Right lobe of liver (tissue), 6 donors: ENCODE results near the gene TEX19. TPM values are rescaled to one million over a fixed set of nuclear protein-coding genes. Genes with fewer than 3 reads are reported as not detected.
A peak's percentile ranks its signal among the peaks of the same experiment; 100 is the strongest.

ENCODE experiments used
- ATAC-seq, 4 donors: fragments of 200-7000 bp; cut with Tn5 transposase; one replicate each; pipeline ENCODE4 v1.9.1; 2020; ENCODE audit warnings: mild to moderate bottlenecking in 4 of 4, moderate library complexity in 4 of 4
- DNase-seq, 3 donors: peaks; one replicate each; pipeline ENCODE4 v3.0.0-alpha.2; 2020
- H3K27ac ChIP-seq, 3 donors: fragments of 200-600 bp; one replicate each; pipeline ENCODE4 v1.8.0; 2022
- H3K27me3 ChIP-seq, 2 donors: fragments of 200-600 bp; one replicate each; pipeline ENCODE4 v1.8.0; 2022
- H3K36me3 ChIP-seq, 4 donors: fragments of 200-600 bp; sonication (generic) in 1 of 4; one replicate each; pipeline versions ENCODE4 v1.5.1 to v1.8.0; 2017 to 2022; ENCODE audit warnings: control low read depth in 1 of 4
- H3K4me1 ChIP-seq, 4 donors: fragments of 200-600 bp; sonication (generic) in 1 of 4; one replicate each; pipeline versions ENCODE4 v1.5.1 to v1.8.0; 2017 to 2022; ENCODE audit warnings: control low read depth in 1 of 4
- H3K4me3 ChIP-seq, 3 donors: fragments of 200-600 bp; one replicate each; pipeline ENCODE4 v1.8.0; 2022
- H3K9me3 ChIP-seq, 4 donors: fragments of 200-600 bp; sonication (generic) in 1 of 4; one replicate each; pipeline versions ENCODE4 v1.5.1 to v1.8.0; 2017 to 2022; ENCODE audit warnings: control low read depth in 1 of 4
- CTCF ChIP-seq, 4 donors: fragments of 200-600 bp in 3 of 4; fragments of 450-650 bp in 1 of 4; IDR thresholded peaks; one replicate each; pipeline versions ENCODE4 v1.5.1 to v1.8.0; 2016 to 2022; ENCODE audit warnings: antibody characterized with exemption in 4 of 4, mild to moderate bottlenecking in 2 of 4
- POLR2A ChIP-seq: fragments of 450-650 bp; IDR thresholded peaks from one replicate; pipeline ENCODE4 v1.6.1; 2017; ENCODE audit warnings: antibody characterized with exemption, mild to moderate bottlenecking
- WGBS: methylation state at CpG from one replicate; pipeline ENCODE4 v1.1.6; 2018; ENCODE audit warnings: low coverage, low lambda C conversion rate; ENCODE audit not compliant: insufficient coverage; ENCODE audit errors: missing lambda C conversion rate; 5-methylcytosine and 5-hydroxymethylcytosine counted together
- intact Hi-C, 2 donors: fragments of 100-400 bp; cut with DNase I; formaldehyde crosslinking; loops; one replicate each; pipeline versions ENCODE4 v1.11.2 to v1.14.1; 2022
- total RNA-seq, 6 experiments: library from RNA; depleted of rRNA in 2 of 6; stranded (reverse); fragments of >200 nt in 2 of 6; fragmentation: NEBNext Ultra II Directional in 3 of 6; extraction: Animal tissue kit (Norgen Biotek cat#: 25700) in 3 of 6; gene quantifications; one replicate each; pipeline versions ENCODE4 v1.1.0 to v1.2.4, GENCODE V29; 2016 to 2023
- donor health status: DM: no; HTN: yes; CAD: no.
- donor health status: DM: no; HTN: no; CAD: no.
- donor health status: DM: no; HTN: no; CAD: no.
- donor health status: DM: no; HTN: yes; CAD: no.
- donor health status: DM: no; HTN: yes; CAD: no.

Gene TEX19
- total RNA-seq, 6 experiments from 2014 or later = not detected

GRCh38 chr17:82322526-82323453, 36.3 kb upstream of the TEX19 start:
- Histone ChIP-seq H3K9me3 (no peaks in the 10 kb centered on the region), H3K27me3 (no peaks in the 10 kb centered on the region), H3K36me3 (no peaks in the 10 kb centered on the region), H3K4me1 (peaks cover 0 to 22% (median 4%) of the 10 kb centered on the region in 4 donors), H3K27ac (no peak overlapping the region), H3K4me3 (no peak overlapping the region)
- no CpG with 5 or more reads among the region's 28 CpGs for WGBS
- ATAC-seq (no peak), DNase-seq (peak in 1 of 3 donors; percentile 45)
- TF ChIP-seq POLR2A (no peak), CTCF (IDR thresholded peaks at IDR 0.05) (no peak)
- intact Hi-C loops = loop anchor here in 1 of 2 donors (5.0 kb wide), 1 partner anchor 85 kb away; no protein-coding TSS in a partner anchor

- Histone ChIP-seq H3K36me3 (no peaks in the 10 kb centered on the region), H3K9me3 (no peaks in the 10 kb centered on the region), H3K4me3 (no peak overlapping the region), H3K4me1 (peaks cover 0 to 27% (median 7%) of the 10 kb centered on the region in 4 donors), H3K27ac (no peak overlapping the region), H3K27me3 (no peaks in the 10 kb centered on the region)
- WGBS = 54% methylated on average over 9 of the region's 21 CpGs
- TF ChIP-seq POLR2A (no peak), CTCF (IDR thresholded peaks at IDR 0.05) (no peak)
- intact Hi-C loops = loop anchor here in 1 of 2 donors (5.0 kb wide), 1 partner anchor 86 kb away; no protein-coding TSS in a partner anchor
- ATAC-seq (no peak), DNase-seq (peak in 1 of 3 donors; percentile 54)
Observed at GRCh38 chr17:82323514-82324234, 35.4 kb upstream of the TEX19 start.

GRCh38 chr17:82324566-82325285, 34.3 kb upstream of the TEX19 start:
- 60% methylated on average over 10 of the region's 25 CpGs for WGBS
- DNase-seq = peak in 1 of 3 donors; percentile 15
- Histone ChIP-seq H3K4me1 (peaks cover 0 to 35% (median 11%) of the 10 kb centered on the region in 4 donors), H3K9me3 (no peaks in the 10 kb centered on the region), H3K27ac (no peak overlapping the region), H3K27me3 (no peaks in the 10 kb centered on the region), H3K36me3 (no peaks in the 10 kb centered on the region), H3K4me3 (no peak overlapping the region)
- intact Hi-C loops = loop anchor here in 1 of 2 donors (5.0 kb wide), 1 partner anchor 87 kb away; no protein-coding TSS in a partner anchor
- TF ChIP-seq POLR2A = no peak
- TF ChIP-seq CTCF (IDR thresholded peaks at IDR 0.05) = no peak
- no peak for ATAC-seq
